ENCODE data around the gene XRN2.

XRN2 gene

DNA sequence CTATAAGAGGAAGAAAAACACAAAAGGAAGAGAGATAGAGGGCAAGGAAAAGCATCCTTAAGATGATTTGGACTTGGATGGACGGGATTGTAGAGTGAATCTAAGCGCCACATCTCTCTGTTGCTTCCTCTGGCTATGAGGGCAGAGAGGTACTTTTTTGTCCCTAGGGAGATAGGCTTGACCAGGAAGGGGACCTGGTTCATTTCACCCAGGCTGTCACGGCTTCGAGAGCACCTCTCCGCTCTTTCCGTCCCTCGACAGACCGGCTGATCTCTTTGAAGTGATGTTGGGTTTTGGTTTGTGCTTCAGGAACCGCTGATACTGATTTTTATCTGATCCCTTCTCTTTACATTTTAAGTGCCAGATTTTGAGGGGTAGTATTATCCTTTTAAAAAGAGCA is 74.6 kb downstream of the XRN2 start:
- ChIA-PET CTCF (no interaction called here), POLR2A (no interaction called here)
- TF ChIP-seq CTCF (IDR thresholded peaks at IDR 0.05; ENCODE audit: control extremely low read depth, extremely low read depth, low read depth, missing control alignments), result no peak
- DNase-seq (ENCODE audit: extremely low spot score), result no peak

DNA sequence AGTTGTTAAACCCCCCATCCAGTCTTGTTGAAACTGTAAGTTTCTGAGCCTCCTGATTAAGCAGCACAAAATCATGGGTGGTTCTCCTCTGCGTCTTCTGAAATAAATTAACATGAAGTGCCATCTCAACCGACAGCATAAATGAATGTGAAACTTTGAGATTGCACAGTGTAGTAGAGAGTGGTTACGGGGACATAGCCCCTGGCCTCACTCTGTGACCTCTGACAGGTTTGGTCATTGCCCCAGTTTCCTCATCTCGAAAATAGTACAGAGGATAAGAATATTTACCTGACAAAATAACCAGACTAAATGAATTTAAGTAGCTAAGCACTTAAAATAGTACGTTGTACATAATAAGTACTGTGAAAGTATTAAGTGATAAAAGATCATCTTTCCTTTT is 75.1 kb downstream of the XRN2 start:
- ChIA-PET POLR2A (no interaction called here), CTCF (interaction anchor here (1.2 kb wide), 1 partner anchor 26 kb away, joined by 3 read pairs; no protein-coding TSS in a partner anchor)
- no peak for TF ChIP-seq CTCF (IDR thresholded peaks at IDR 0.05; ENCODE audit: control extremely low read depth, extremely low read depth, low read depth, missing control alignments)
- no peak for DNase-seq (ENCODE audit: extremely low spot score)

DNA sequence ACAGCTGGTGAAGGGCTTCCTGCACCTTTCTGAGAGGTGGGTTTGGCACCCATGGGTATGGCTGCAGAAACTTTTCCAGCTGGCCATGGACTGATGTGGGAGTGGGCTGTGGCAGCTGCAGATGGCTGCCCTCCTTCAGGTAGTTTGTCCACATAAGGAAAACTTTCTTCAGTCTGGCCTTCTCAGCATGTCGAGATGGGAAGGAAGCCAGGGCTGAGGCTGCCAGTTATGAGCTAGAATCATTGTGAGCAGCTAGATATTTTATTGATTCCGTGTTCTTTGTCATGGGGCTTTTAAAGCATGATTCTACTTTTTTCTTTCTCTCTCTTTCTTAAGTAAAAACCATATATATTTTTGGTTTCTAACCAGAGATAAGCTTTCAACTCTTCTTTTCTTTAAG is 77.6 kb downstream of the XRN2 start:
- POLR2A ChIA-PET, result no interaction called here
- TF ChIP-seq CTCF (IDR thresholded peaks at IDR 0.05; ENCODE audit: control extremely low read depth, extremely low read depth, low read depth, missing control alignments), result no peak
- CTCF ChIA-PET, result interaction anchor here (1.0 to 1.8 kb wide), 2 partner anchors 10 to 76 kb away, joined by 3 to 4 read pairs; no protein-coding TSS in a partner anchor
- no peak for DNase-seq (ENCODE audit: extremely low spot score)

GRCh38 chr20:21381619-21382018 is 78.5 kb downstream of the XRN2 start:
- ChIA-PET POLR2A (no interaction called here), CTCF (no interaction called here)
- no peak for TF ChIP-seq CTCF (IDR thresholded peaks at IDR 0.05; ENCODE audit: control extremely low read depth, extremely low read depth, low read depth, missing control alignments)
- no peak for DNase-seq (ENCODE audit: extremely low spot score)

GRCh38 chr20:21384308-21384892 is 81.3 kb downstream of the XRN2 start:
- DNase-seq (ENCODE audit: extremely low spot score), result no peak
- ChIA-PET CTCF (no interaction called here), POLR2A (no interaction called here)
- no peak for TF ChIP-seq CTCF (IDR thresholded peaks at IDR 0.05; ENCODE audit: control extremely low read depth, extremely low read depth, low read depth, missing control alignments)

DNA sequence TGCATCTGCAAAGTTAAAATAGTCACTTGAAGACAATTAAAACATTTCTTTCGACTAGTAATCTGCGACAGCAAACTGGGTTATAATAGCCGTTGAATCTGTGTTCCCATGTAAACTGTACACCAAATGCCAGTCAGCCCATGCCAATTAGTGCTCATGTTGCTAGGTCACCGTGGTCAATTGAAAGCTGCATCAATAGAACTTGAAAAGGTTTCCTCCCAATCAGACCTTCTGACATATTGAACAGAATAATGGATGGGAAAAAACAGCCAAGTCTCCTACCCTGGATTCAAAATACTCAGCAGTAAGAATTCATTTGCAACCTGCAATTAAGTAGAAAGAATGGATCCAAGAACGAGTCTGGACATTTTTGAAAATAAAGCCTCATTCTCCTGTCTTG is 83.0 kb downstream of the XRN2 start:
- CTCF ChIA-PET, result interaction anchor here (1.0 kb wide), 1 partner anchor 8 kb away, joined by 4 read pairs; no protein-coding TSS in a partner anchor
- DNase-seq (ENCODE audit: extremely low spot score), result no peak
- POLR2A ChIA-PET, result no interaction called here
- no peak for TF ChIP-seq CTCF (IDR thresholded peaks at IDR 0.05; ENCODE audit: control extremely low read depth, extremely low read depth, low read depth, missing control alignments)

Data from GM10248 (cell line).